GM12891 (cell line): ENCODE results near the gene THSD4.

Experiments used
- POLR2A ChIP-seq: IDR thresholded peaks from 2 replicates; pipeline ENCODE4 v1.6.1; 2011; ENCODE audit warnings: low read depth, low read length, control low read depth
- POLR2AphosphoS5 ChIP-seq: IDR thresholded peaks from 2 replicates; pipeline ENCODE4 v1.6.1; 2011; ENCODE audit warnings: low read depth, low read length, control low read depth

DNA sequence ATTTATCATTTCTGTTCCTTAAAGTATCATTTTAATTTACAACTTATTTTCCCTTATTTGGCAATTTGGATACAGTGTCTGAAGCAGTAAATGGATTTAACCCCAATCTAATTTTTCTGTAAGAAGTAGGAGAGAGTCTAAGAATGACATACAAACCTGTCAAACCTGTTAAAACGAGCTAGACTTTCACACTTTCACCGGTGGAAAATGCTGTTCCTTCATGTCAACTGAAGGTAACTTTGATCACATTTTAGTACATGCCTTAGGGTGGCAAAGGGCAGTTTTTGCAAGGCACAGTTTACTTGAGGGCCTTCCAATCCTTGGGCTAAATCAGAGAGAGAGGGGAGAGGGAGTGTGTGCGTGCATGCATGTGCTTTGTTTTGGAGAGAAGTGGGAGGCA lies 221.4 kb downstream of the THSD4 start:
- TF ChIP-seq POLR2AphosphoS5 (no peak), POLR2A (no peak)
